Astrocyte (in vitro differentiated cells and primary cell): ENCODE results near the gene APH1B. TPM values are rescaled to one million over a fixed set of nuclear protein-coding genes. Genes with fewer than 3 reads are reported as not detected.
A peak's percentile ranks its signal among the peaks of the same experiment; 100 is the strongest.

Experiments used
- DNase-seq: peaks from one replicate; pipeline ENCODE4 v3.0.0-alpha.2; 2010; ENCODE audit warnings: low read depth
- FAIRE-seq: peaks from 2 replicates; lab custom pipeline; 2011; peaks lifted over from hg19 to GRCh38; lab: Jason Lieb, UNC
- H2AFZ ChIP-seq: 2 replicates; pipeline ENCODE4 v1.6.0; 2012; ENCODE audit warnings: low read depth, low read length, inconsistent platforms
- H3K27ac ChIP-seq: 2 replicates; pipeline ENCODE4 v1.5.1; 2011; ENCODE audit warnings: low read depth, low read length, inconsistent platforms
- H3K27me3 ChIP-seq: 2 replicates; pipeline ENCODE4 v1.6.0; 2011; ENCODE audit warnings: low read length, inconsistent platforms; ENCODE audit not compliant: insufficient read depth
- H3K36me3 ChIP-seq: 2 replicates; pipeline ENCODE4 v1.5.1; 2011; ENCODE audit warnings: low read length, inconsistent platforms; ENCODE audit not compliant: insufficient read depth
- H3K4me1 ChIP-seq: 2 replicates; pipeline ENCODE4 v1.5.1; 2011; ENCODE audit warnings: low read length, inconsistent platforms; ENCODE audit not compliant: insufficient read depth
- H3K4me2 ChIP-seq: 2 replicates; pipeline ENCODE4 v1.6.0; 2012; ENCODE audit warnings: low read length, inconsistent platforms
- H3K4me3 ChIP-seq: 2 replicates; pipeline ENCODE4 v1.5.1; 2011; ENCODE audit warnings: low read depth, mild to moderate bottlenecking, low read length, inconsistent platforms; ENCODE audit not compliant: insufficient read depth
- H3K79me2 ChIP-seq: 2 replicates; pipeline ENCODE4 v1.6.0; 2012; ENCODE audit warnings: mild to moderate bottlenecking, low read length, inconsistent platforms; ENCODE audit not compliant: insufficient read depth
- H3K9ac ChIP-seq: 2 replicates; pipeline ENCODE4 v1.6.0; 2012; ENCODE audit warnings: mild to moderate bottlenecking, low read length, inconsistent platforms
- H3K9me3 ChIP-seq: 2 replicates; pipeline ENCODE4 v1.5.1; 2012; ENCODE audit warnings: low read depth, mild to moderate bottlenecking, low read length, inconsistent platforms; ENCODE audit not compliant: insufficient read depth
- H4K20me1 ChIP-seq: 2 replicates; pipeline ENCODE4 v1.6.0; 2012; ENCODE audit warnings: low read length, inconsistent platforms; ENCODE audit not compliant: insufficient read depth
- H3K27ac Mint-ChIP-seq: one replicate; pipeline ENCODE4 v1.8.0; 2021; ENCODE audit warnings: mild to moderate bottlenecking, mixed read lengths; ENCODE audit not compliant: unreplicated experiment
- H3K27me3 Mint-ChIP-seq: one replicate; pipeline ENCODE4 v1.8.0; 2021; ENCODE audit warnings: low read depth, mixed read lengths; ENCODE audit not compliant: unreplicated experiment
- H3K36me3 Mint-ChIP-seq: one replicate; pipeline ENCODE4 v1.8.0; 2021; ENCODE audit warnings: low read depth, mixed read lengths; ENCODE audit not compliant: unreplicated experiment
- H3K4me1 Mint-ChIP-seq: one replicate; pipeline ENCODE4 v1.8.0; 2021; ENCODE audit warnings: low read depth, mixed read lengths; ENCODE audit not compliant: unreplicated experiment
- H3K4me3 Mint-ChIP-seq: one replicate; pipeline ENCODE4 v1.8.0; 2021; ENCODE audit warnings: mild to moderate bottlenecking, moderate library complexity, mixed read lengths; ENCODE audit not compliant: unreplicated experiment
- H3K9me3 Mint-ChIP-seq: one replicate; pipeline ENCODE4 v1.8.0; 2021; ENCODE audit warnings: mild to moderate bottlenecking, mixed read lengths; ENCODE audit not compliant: unreplicated experiment
- CTCF ChIP-seq: IDR thresholded peaks from 2 replicates; pipeline ENCODE4 v1.5.1; 2011; ENCODE audit warnings: low read depth, mild to moderate bottlenecking, inconsistent platforms, low read length, moderate library complexity; ENCODE audit not compliant: insufficient read depth
- EZH2 ChIP-seq: IDR thresholded peaks from 2 replicates; pipeline ENCODE4 v1.6.1; 2012; ENCODE audit warnings: mild to moderate bottlenecking, low read length, inconsistent platforms; ENCODE audit not compliant: insufficient read depth
- total RNA-seq: library from RNA; stranded (reverse); gene quantifications from 2 replicates; pipeline ENCODE4 v1.2.1, GENCODE V29; 2021

The APH1B gene
- total RNA-seq, 1 donor from 2014 or later = 18.2 TPM

DNA sequence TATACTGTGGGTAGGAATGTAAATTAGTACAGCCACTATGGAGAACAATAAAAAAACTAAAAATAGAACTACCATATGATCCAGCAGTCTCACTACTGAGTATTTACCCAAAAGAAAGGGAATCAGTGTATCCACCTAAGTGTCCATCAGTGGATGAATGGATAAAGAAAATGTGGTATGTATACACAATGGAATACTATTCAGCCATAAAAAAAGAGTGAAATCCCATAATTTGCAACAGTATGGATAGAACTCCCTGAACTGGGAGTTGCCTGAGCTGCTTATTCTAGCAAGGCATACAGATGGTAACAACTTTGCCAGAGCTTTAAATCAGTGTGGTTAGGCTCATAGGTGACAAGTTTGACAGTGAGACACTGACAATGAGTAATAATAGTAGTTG is 16.1 kb upstream of the APH1B start:
- Histone ChIP-seq H3K4me1 (peaks cover 11% of the 10 kb centered on the region), H3K27ac (no peak overlapping the region), H3K9me3 (no peaks in the 10 kb centered on the region), H3K4me3 (no peak overlapping the region), H3K27me3 (no peaks in the 10 kb centered on the region), H3K9ac (no peak overlapping the region), H3K36me3 (peaks cover 20% of the 10 kb centered on the region), H3K79me2 (no peaks in the 10 kb centered on the region), H4K20me1 (no peaks in the 10 kb centered on the region), H2AFZ (no peak overlapping the region), H3K4me2 (no peak overlapping the region)
- no peak for DNase-seq
- Mint-ChIP-seq H3K36me3 (peaks cover 31% of the 10 kb centered on the region), H3K27ac (no peak overlapping the region), H3K4me3 (peak overlapping the region; percentile 45), H3K27me3 (no peaks in the 10 kb centered on the region), H3K9me3 (no peaks in the 10 kb centered on the region), H3K4me1 (peaks cover 19% of the 10 kb centered on the region)
- no peak for FAIRE-seq
- TF ChIP-seq CTCF (no peak), EZH2 (no peak)

DNA sequence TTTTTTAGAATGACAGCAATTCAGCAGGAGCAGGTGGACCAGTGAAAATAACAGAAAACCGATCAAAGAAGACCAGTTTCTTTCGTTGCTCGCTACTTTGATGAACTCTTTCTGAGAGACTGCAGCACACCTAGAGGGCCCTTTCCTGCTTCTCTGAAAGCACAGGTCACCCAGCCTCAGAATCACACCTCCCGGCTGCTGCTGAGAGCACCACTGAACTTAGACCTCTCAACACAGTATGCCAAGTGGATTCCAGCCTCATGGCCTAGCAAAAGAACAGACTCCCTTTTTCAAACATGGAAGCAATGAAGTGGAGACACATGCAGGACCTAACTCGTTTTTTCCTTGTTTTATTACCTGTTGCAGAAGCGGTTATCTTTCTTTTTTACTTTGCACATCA is 13.9 kb upstream of the APH1B start:
- DNase-seq (no peak), FAIRE-seq (no peak)
- Histone ChIP-seq H3K4me1 (no peaks in the 10 kb centered on the region), H2AFZ (no peak overlapping the region), H4K20me1 (no peaks in the 10 kb centered on the region), H3K27ac (no peak overlapping the region), H3K9ac (no peak overlapping the region), H3K36me3 (peaks cover 20% of the 10 kb centered on the region), H3K4me2 (no peak overlapping the region), H3K9me3 (no peaks in the 10 kb centered on the region), H3K4me3 (no peak overlapping the region), H3K27me3 (no peaks in the 10 kb centered on the region), H3K79me2 (no peaks in the 10 kb centered on the region)
- Mint-ChIP-seq H3K4me1 (peaks cover 11% of the 10 kb centered on the region), H3K27ac (no peak overlapping the region), H3K9me3 (no peaks in the 10 kb centered on the region), H3K27me3 (no peaks in the 10 kb centered on the region), H3K4me3 (no peak overlapping the region), H3K36me3 (peaks cover 26% of the 10 kb centered on the region)
- TF ChIP-seq CTCF (no peak), EZH2 (no peak)

GRCh38 chr15:63264688-63265293 is 12.6 kb upstream of the APH1B start:
- Mint-ChIP-seq H3K27me3 (no peaks in the 10 kb centered on the region), H3K36me3 (peaks cover 27% of the 10 kb centered on the region), H3K4me1 (peaks cover 5% of the 10 kb centered on the region), H3K27ac (no peak overlapping the region), H3K9me3 (no peaks in the 10 kb centered on the region), H3K4me3 (no peak overlapping the region)
- no peaks in the 10 kb centered on the region for H4K20me1 ChIP-seq
- H3K4me1 ChIP-seq = no peaks in the 10 kb centered on the region
- TF ChIP-seq EZH2 (no peak), CTCF (no peak)
- no peaks in the 10 kb centered on the region for H3K9me3 ChIP-seq
- no peak overlapping the region for H2AFZ ChIP-seq
- DNase-seq (no peak), FAIRE-seq (no peak)
- H3K27me3 ChIP-seq = no peaks in the 10 kb centered on the region
- no peak overlapping the region for H3K27ac ChIP-seq
- no peak overlapping the region for H3K4me3 ChIP-seq
- H3K9ac ChIP-seq = no peak overlapping the region
- H3K79me2 ChIP-seq = no peaks in the 10 kb centered on the region
- no peak overlapping the region for H3K4me2 ChIP-seq
- H3K36me3 ChIP-seq = peaks cover 20% of the 10 kb centered on the region
